ENCODE data around the gene JAKMIP1.

Gene JAKMIP1

DNA sequence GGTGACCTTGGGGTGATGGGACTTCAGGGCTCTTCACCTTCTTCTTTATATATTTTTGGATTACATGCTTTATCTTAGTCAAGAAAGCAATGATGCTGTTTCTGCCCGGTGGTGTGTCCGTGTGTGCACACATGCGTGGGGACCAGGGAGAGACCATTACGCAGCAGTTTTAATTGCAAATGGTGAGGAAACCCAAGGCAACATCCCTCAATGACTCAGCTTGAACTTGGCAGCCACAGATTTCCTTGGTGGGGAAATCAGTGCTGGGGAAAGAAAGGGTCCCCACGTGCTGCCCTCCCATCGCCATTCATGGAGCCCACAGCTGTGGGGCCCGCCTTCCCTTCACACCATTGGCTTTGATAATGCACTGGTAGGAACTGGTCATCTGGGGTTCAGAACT is 136.0 kb downstream of the JAKMIP1 start:
- Histone ChIP-seq H3K27ac (ENCODE audit: low read depth, low read length) (no peak overlapping the region), H3K9me3 (ENCODE audit: control insufficient read depth, insufficient read depth, low read length) (peaks cover 12% of the 10 kb centered on the region; the same call in 1 of the 2 replicates), H3K27me3 (ENCODE audit: control insufficient read depth, low read length) (no peaks in the 10 kb centered on the region), H4K20me1 (ENCODE audit: control insufficient read depth, insufficient read depth, low read depth, low read length) (no peaks in the 10 kb centered on the region), H3K36me3 (ENCODE audit: control insufficient read depth, low read length) (no peaks in the 10 kb centered on the region), H3K4me3 (ENCODE audit: low read length) (no peak overlapping the region), H3K9me2 (replicated peaks; ENCODE audit: control insufficient read depth, low read length) (no peaks in the 10 kb centered on the region), H3F3A (ENCODE audit: control insufficient read depth, insufficient read depth) (no peaks in the 10 kb centered on the region), H3K4me2 (ENCODE audit: low read length) (no peak overlapping the region), H3K79me2 (ENCODE audit: control insufficient read depth, low read length) (no peaks in the 10 kb centered on the region), H3K4me1 (ENCODE audit: control insufficient read depth, low read length) (no peaks in the 10 kb centered on the region)
- no peak for TF ChIP-seq EZH2phosphoT487 (IDR thresholded peaks at IDR 0.05; ENCODE audit: borderline replicate concordance, low read length)
- TF ChIP-seq, protein P1, sequence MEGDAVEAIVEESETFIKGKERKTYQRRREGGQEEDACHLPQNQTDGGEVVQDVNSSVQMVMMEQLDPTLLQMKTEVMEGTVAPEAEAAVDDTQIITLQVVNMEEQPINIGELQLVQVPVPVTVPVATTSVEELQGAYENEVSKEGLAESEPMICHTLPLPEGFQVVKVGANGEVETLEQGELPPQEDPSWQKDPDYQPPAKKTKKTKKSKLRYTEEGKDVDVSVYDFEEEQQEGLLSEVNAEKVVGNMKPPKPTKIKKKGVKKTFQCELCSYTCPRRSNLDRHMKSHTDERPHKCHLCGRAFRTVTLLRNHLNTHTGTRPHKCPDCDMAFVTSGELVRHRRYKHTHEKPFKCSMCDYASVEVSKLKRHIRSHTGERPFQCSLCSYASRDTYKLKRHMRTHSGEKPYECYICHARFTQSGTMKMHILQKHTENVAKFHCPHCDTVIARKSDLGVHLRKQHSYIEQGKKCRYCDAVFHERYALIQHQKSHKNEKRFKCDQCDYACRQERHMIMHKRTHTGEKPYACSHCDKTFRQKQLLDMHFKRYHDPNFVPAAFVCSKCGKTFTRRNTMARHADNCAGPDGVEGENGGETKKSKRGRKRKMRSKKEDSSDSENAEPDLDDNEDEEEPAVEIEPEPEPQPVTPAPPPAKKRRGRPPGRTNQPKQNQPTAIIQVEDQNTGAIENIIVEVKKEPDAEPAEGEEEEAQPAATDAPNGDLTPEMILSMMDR (IDR thresholded peaks at IDR 0.05; ENCODE audit: low read depth, low read length, poor library complexity, severe bottlenecking): no peak

DNA sequence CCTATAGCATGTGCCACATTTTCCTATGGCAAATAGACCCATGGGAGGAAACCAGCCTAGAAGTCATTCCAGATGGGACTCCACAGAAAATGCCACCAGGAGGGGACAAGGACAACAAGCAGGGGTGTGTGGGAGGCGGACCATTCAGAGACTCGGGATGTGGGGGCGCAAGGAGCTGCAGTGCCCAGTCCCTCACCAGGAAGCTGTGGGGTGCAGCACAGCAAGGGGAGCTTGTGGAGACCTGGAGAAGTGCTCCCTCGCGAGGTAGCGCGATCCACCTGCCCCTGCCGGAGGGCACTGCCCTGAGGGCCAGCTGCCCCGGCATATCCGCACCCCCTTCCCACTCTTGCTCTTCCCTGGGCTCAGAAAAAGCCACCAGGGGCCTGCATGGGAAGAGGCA is 136.7 kb downstream of the JAKMIP1 start:
- H3K4me3 ChIP-seq (ENCODE audit: low read length): no peak overlapping the region
- no peaks in the 10 kb centered on the region for H3K9me2 ChIP-seq (replicated peaks; ENCODE audit: control insufficient read depth, low read length)
- H3K79me2 ChIP-seq (ENCODE audit: control insufficient read depth, low read length): no peaks in the 10 kb centered on the region
- no peaks in the 10 kb centered on the region for H3K36me3 ChIP-seq (ENCODE audit: control insufficient read depth, low read length)
- TF ChIP-seq, protein P1 (IDR thresholded peaks at IDR 0.05; ENCODE audit: low read depth, low read length, poor library complexity, severe bottlenecking): no peak
- TF ChIP-seq EZH2phosphoT487 (IDR thresholded peaks at IDR 0.05; ENCODE audit: borderline replicate concordance, low read length): no peak
- H3F3A ChIP-seq (ENCODE audit: control insufficient read depth, insufficient read depth): no peaks in the 10 kb centered on the region
- H4K20me1 ChIP-seq (ENCODE audit: control insufficient read depth, insufficient read depth, low read depth, low read length): no peaks in the 10 kb centered on the region
- H3K9me3 ChIP-seq (ENCODE audit: control insufficient read depth, insufficient read depth, low read length): peaks cover 19% of the 10 kb centered on the region
- no peak overlapping the region for H3K27ac ChIP-seq (ENCODE audit: low read depth, low read length)
- H3K4me2 ChIP-seq (ENCODE audit: low read length): no peak overlapping the region
- H3K4me1 ChIP-seq (ENCODE audit: control insufficient read depth, low read length): no peaks in the 10 kb centered on the region
- no peaks in the 10 kb centered on the region for H3K27me3 ChIP-seq (ENCODE audit: control insufficient read depth, low read length)

GRCh38 chr4:6062133-6062532 is 138.2 kb downstream of the JAKMIP1 start:
- Histone ChIP-seq H3K4me2 (ENCODE audit: low read length) (no peak overlapping the region), H3K36me3 (ENCODE audit: control insufficient read depth, low read length) (no peaks in the 10 kb centered on the region), H3K4me3 (ENCODE audit: low read length) (no peak overlapping the region), H3K9me2 (replicated peaks; ENCODE audit: control insufficient read depth, low read length) (no peaks in the 10 kb centered on the region), H3K4me1 (ENCODE audit: control insufficient read depth, low read length) (no peaks in the 10 kb centered on the region), H3K79me2 (ENCODE audit: control insufficient read depth, low read length) (no peaks in the 10 kb centered on the region), H3F3A (ENCODE audit: control insufficient read depth, insufficient read depth) (no peaks in the 10 kb centered on the region), H4K20me1 (ENCODE audit: control insufficient read depth, insufficient read depth, low read depth, low read length) (no peaks in the 10 kb centered on the region), H3K9me3 (ENCODE audit: control insufficient read depth, insufficient read depth, low read length) (peaks cover 28% of the 10 kb centered on the region), H3K27ac (ENCODE audit: low read depth, low read length) (no peak overlapping the region), H3K27me3 (ENCODE audit: control insufficient read depth, low read length) (no peaks in the 10 kb centered on the region)
- TF ChIP-seq, protein P1 (IDR thresholded peaks at IDR 0.05; ENCODE audit: low read depth, low read length, poor library complexity, severe bottlenecking): no peak
- no peak for TF ChIP-seq EZH2phosphoT487 (IDR thresholded peaks at IDR 0.05; ENCODE audit: borderline replicate concordance, low read length)
